Endothelial cell of umbilical vein (primary cell): Measurements from ENCODE around the gene ADNP.

Experiments
- CTCF ChIP-seq, 2 donors: IDR thresholded peaks; 1 replicate in 1 of 2; 2 replicates in 1 of 2; pipeline ENCODE4 v1.5.1; 2011; ENCODE audit warnings: low read length in 2 of 2, mild to moderate bottlenecking in 2 of 2, moderate library complexity in 2 of 2, control low read depth in 1 of 2, inconsistent platforms in 1 of 2, low read depth in 1 of 2; ENCODE audit not compliant: insufficient read depth in 1 of 2; ENCODE audit errors: extremely low read depth in 1 of 2
- MYC ChIP-seq: IDR thresholded peaks from one replicate; pipeline ENCODE4 v1.6.1; 2011; ENCODE audit warnings: mild to moderate bottlenecking, low read depth, low read length
- POLR2A ChIP-seq: IDR thresholded peaks from 2 replicates; pipeline ENCODE4 v1.6.1; 2012; ENCODE audit warnings: low read depth, mild to moderate bottlenecking, control low read depth, low read length
- POLR2AphosphoS5 ChIP-seq: IDR thresholded peaks from 2 replicates; pipeline ENCODE4 v1.6.1; 2012; ENCODE audit warnings: low read depth, mild to moderate bottlenecking, control low read depth, low read length, moderate library complexity; ENCODE audit not compliant: insufficient read depth

- TF ChIP-seq CTCF (IDR thresholded peaks at IDR 0.05; ENCODE audit: extremely low read depth in 1 of 2, insufficient read depth in 1 of 2, low read depth in 1 of 2, low read length in 2 of 2) = no peak
- TF ChIP-seq POLR2AphosphoS5 = no peak
- no peak for TF ChIP-seq MYC
- no peak for TF ChIP-seq POLR2A
Observed at GRCh38 chr20:50918403-50918802, 12.8 kb downstream of the ADNP start.
